ENCODE results near the gene NR0B2.

The NR0B2 gene

GRCh38 chr1:26864610-26865480, 48.9 kb downstream of the NR0B2 start:
- H3K4me1 Mint-ChIP-seq = peaks cover 10% of the 10 kb centered on the region
- peak overlapping the region; percentile 62 to 76 (median 67) for H3K27ac Mint-ChIP-seq
- peaks cover 4% of the 10 kb centered on the region for H3K27me3 Mint-ChIP-seq (ENCODE audit: low read depth)
- H3K9me3 Mint-ChIP-seq = no peaks in the 10 kb centered on the region
- H3K36me3 Mint-ChIP-seq (ENCODE audit: low read depth) = no peaks in the 10 kb centered on the region
- no peak for TF ChIP-seq CTCF (IDR thresholded peaks at IDR 0.05; ENCODE audit: unreplicated experiment in 3 of 3)
- H3K4me3 Mint-ChIP-seq = peak overlapping the region; percentile 89 to 90 (median 90)

- Mint-ChIP-seq H3K36me3 (ENCODE audit: low read depth) (no peaks in the 10 kb centered on the region), H3K4me3 (peak overlapping the region; percentile 79 to 90 (median 79)), H3K9me3 (no peaks in the 10 kb centered on the region), H3K4me1 (peaks cover 10% of the 10 kb centered on the region), H3K27me3 (ENCODE audit: low read depth) (peaks cover 4% of the 10 kb centered on the region), H3K27ac (no peak overlapping the region)
- TF ChIP-seq CTCF (IDR thresholded peaks at IDR 0.05; ENCODE audit: unreplicated experiment in 3 of 3) = no peak
These were observed 50.1 kb downstream of the NR0B2 start for GRCh38 chr1:26863685-26864077.

- no peak for TF ChIP-seq CTCF (IDR thresholded peaks at IDR 0.05; ENCODE audit: unreplicated experiment in 3 of 3)
- Mint-ChIP-seq H3K27ac (peak within 1 kb of the TSS in 2 of 3 experiments; percentile 42 to 63), H3K36me3 (ENCODE audit: low read depth) (no peaks in the 10 kb centered on the region), H3K4me3 (peak within 1 kb of the TSS; percentile 79 to 90 (median 89)), H3K4me1 (peaks cover 15% of the 10 kb centered on the region), H3K27me3 (ENCODE audit: low read depth) (peaks cover 4% of the 10 kb centered on the region), H3K9me3 (no peaks in the 10 kb centered on the region)
These were observed 50.7 kb downstream of the NR0B2 start, which contains the start of gene SFN for GRCh38 chr1:26862781-26863684. Gene SFN (plus strand): TSS chr1:26863149. CDS start chr1:26863213, 64 bp downstream.

GRCh38 chr1:26861889-26862378, 51.8 kb downstream of the NR0B2 start:
- peak overlapping the region; percentile 47 to 84 (median 79) for H3K4me3 Mint-ChIP-seq
- no peaks in the 10 kb centered on the region for H3K36me3 Mint-ChIP-seq (ENCODE audit: low read depth)
- no peak for TF ChIP-seq CTCF (IDR thresholded peaks at IDR 0.05; ENCODE audit: unreplicated experiment in 3 of 3)
- no peaks in the 10 kb centered on the region for H3K9me3 Mint-ChIP-seq
- peaks cover 22% of the 10 kb centered on the region for H3K4me1 Mint-ChIP-seq
- H3K27me3 Mint-ChIP-seq (ENCODE audit: low read depth) = peaks cover 4% of the 10 kb centered on the region
- H3K27ac Mint-ChIP-seq = peak overlapping the region in 2 of 3 experiments; percentile 42 to 63
